ENCODE measurements around the gene PRKCQ.

- TF ChIP-seq E2F1 (CRISPR knock-in tag; IDR thresholded peaks at IDR 0.05) (no peak), MBNL3 (CRISPR knock-in tag; conservative IDR thresholded peaks at IDR 0.05) (no peak), SOX5 (CRISPR knock-in tag; IDR thresholded peaks at IDR 0.05; ENCODE audit: borderline replicate concordance) (no peak), EP300 (IDR thresholded peaks at IDR 0.05; ENCODE audit: low read depth in 2 of 2, low read length in 2 of 2) (no peak), EP300 (CRISPR knock-in tag; IDR thresholded peaks at IDR 0.05; ENCODE audit: borderline replicate concordance) (no peak), CTCF (CRISPR knock-in tag; IDR thresholded peaks at IDR 0.05) (no peak), USF2 (IDR thresholded peaks at IDR 0.05; ENCODE audit: low read depth, low read length) (no peak), USF2 (CRISPR knock-in tag; IDR thresholded peaks at IDR 0.05; ENCODE audit: borderline replicate concordance) (no peak), EHMT2 (IDR thresholded peaks at IDR 0.05; ENCODE audit: borderline replicate concordance, low read depth, low read length) (no peak), AGO1 (IDR thresholded peaks at IDR 0.05; ENCODE audit: low read depth, low read length, poor library complexity, severe bottlenecking) (no peak), PITX1 (CRISPR knock-in tag; IDR thresholded peaks at IDR 0.05) (no peak)
Observed at GRCh38 chr10:6597478-6597877, 17.4 kb upstream of the PRKCQ start.

Data from HepG2 (cell line).